ENCODE data around the gene KLHL12.

The KLHL12 gene

DNA sequence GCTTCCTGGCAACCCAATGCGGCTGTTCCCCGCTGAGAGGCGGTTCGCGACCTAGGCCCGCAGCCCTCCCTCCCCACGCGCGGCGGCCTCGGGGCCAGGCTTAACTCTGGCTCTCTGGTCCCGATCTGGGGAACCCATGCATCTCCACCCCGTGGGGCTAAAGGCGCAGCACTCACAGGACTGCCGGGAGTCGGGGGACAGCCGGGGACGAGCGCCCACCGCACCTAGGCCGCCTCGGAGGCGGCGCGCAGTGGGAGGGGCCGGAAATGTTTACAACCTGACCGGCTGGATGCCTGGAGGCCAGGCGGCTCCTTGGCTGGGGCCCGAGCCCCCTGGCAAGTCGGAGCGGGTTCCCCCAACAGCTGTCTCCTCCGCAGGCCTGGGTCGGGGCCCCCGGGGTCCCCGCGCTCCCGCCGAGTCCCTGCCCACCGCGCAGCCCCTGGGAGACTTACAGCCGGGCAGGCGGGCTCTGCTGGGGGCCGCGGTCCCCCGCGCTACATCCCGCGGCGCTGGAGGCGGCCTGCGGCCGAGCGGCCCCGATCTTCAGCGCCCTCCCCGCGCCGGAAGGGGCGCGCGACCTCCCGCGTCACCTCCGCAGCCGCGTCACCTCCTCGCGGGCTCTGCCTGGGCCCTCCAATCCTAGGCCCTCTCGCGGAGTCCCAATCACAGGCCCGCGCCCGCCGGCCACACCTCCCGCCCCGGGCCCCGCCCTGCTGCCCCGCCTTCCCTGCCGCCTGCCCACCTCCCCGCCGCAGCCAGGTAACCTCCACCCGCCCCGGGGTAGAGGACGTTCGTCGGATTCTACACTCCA, 30.9 kb upstream of the KLHL12 start, which contains the start of gene ADIPOR1:
Gene ADIPOR1, minus strand, starts transcription at position 580 of the 811 bp plus-strand sequence. CDS start 7,242 bp downstream, outside the sequence.
- TF ChIP-seq, protein P1, sequence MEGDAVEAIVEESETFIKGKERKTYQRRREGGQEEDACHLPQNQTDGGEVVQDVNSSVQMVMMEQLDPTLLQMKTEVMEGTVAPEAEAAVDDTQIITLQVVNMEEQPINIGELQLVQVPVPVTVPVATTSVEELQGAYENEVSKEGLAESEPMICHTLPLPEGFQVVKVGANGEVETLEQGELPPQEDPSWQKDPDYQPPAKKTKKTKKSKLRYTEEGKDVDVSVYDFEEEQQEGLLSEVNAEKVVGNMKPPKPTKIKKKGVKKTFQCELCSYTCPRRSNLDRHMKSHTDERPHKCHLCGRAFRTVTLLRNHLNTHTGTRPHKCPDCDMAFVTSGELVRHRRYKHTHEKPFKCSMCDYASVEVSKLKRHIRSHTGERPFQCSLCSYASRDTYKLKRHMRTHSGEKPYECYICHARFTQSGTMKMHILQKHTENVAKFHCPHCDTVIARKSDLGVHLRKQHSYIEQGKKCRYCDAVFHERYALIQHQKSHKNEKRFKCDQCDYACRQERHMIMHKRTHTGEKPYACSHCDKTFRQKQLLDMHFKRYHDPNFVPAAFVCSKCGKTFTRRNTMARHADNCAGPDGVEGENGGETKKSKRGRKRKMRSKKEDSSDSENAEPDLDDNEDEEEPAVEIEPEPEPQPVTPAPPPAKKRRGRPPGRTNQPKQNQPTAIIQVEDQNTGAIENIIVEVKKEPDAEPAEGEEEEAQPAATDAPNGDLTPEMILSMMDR (conservative IDR thresholded peaks at IDR 0.05) = no peak; the same call in 1 of the 2 replicates
- peak; percentile 83 for TF ChIP-seq ZFX (IDR thresholded peaks at IDR 0.05)
- peak within 1 kb of the TSS; percentile 92 for H3K27ac ChIP-seq

DNA sequence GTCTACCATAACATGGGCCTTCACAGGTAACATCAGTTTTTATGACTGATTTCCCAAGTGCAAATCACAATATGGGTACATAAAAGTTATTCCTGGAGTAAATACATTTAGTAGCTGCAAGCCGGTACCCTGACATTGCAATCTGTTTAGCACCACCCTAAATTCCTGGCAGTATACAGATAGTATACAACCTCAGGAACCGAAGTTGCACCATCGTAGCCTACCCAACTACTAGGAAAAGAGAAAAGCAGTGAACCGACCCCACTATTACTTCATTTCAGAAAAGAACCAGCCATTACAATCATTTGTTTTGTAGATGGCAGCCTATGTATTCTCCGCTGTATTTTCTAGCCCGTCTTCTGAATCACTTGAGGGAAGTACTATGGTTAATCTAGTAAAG, 29.9 kb upstream of the KLHL12 start:
- TF ChIP-seq ZFX (IDR thresholded peaks at IDR 0.05) = no peak
- TF ChIP-seq, protein P1 (conservative IDR thresholded peaks at IDR 0.05) = no peak
- H3K27ac ChIP-seq = no peak overlapping the region

DNA sequence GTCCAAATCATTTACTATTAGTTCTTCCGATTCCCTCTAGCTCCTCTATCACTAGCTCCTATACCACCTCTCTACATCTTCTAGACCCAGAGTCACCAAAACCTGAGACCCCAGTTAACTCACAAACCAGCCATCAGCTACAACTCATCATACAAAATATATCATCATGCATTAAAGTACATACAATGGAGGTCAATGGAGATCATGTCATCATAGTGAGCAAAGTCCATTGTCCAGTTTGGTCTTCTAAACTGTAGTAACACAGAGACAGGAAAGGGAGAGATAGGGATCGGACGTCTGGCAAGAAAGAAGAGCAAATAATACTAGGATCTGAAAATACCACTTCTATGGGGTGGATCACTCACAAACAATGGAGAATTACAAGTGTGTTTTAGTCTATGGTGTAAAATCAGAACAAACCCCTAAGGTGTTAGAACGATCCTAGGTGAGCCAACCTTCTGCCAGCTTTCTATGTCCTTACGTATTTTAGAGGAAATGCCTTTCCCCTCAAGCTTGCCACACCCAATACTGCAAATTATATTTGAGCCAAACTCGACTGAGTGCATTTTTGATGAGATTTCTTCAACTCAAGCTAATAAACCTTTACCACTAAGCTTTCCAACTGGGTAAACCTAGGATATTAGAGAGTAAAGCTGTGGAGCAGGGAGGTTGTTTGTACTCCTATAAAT, 27.2 kb upstream of the KLHL12 start:
- TF ChIP-seq ZFX (IDR thresholded peaks at IDR 0.05) = no peak
- TF ChIP-seq, protein P1 (conservative IDR thresholded peaks at IDR 0.05) = no peak

DNA sequence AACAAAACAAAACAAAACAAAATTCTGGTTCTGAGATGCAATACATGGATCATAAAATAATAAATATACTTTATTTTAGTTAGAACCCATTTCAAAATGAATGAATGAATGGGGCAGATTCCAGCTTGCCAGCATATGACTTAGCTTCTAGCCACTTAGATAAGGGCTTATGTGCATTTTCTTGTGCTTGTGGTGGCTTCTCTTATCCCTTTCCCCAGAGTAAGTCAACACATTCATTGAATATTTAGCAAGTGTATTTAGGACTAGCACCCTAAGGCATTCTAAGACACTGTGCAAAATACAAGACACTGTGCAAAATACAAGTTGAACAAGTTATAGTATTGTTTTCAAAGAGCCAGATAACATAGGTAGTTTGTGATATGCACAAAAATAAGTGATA, 26.4 kb upstream of the KLHL12 start:
- no peak for TF ChIP-seq ZFX (IDR thresholded peaks at IDR 0.05)
- TF ChIP-seq, protein P1 (conservative IDR thresholded peaks at IDR 0.05) = no peak
- no peak overlapping the region for H3K27ac ChIP-seq

More for the DNA sequence above, 27.2 kb upstream of the KLHL12 start:
- H3K27ac ChIP-seq = no peak overlapping the region

DNA sequence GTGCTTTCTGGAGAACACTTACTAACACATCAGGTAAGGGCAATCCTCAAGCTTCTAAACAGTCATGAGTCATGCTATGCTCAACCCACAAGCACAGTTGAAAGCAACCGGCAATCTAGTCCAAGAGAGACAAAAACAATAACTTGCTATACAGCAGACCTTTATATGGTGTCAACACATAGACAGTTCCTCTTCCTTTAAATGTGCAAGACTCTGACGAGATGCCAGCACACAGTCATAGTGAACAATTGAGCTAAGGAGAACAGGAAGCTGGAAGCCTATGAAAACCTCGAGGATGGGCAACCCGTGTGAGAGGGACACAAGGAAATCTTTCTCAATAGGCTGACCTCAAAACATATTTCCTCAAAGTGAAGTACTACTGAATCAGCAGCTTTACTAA, 25.8 kb upstream of the KLHL12 start:
- TF ChIP-seq ZFX (IDR thresholded peaks at IDR 0.05) = no peak
- TF ChIP-seq, protein P1 (conservative IDR thresholded peaks at IDR 0.05) = no peak
- no peak overlapping the region for H3K27ac ChIP-seq

DNA sequence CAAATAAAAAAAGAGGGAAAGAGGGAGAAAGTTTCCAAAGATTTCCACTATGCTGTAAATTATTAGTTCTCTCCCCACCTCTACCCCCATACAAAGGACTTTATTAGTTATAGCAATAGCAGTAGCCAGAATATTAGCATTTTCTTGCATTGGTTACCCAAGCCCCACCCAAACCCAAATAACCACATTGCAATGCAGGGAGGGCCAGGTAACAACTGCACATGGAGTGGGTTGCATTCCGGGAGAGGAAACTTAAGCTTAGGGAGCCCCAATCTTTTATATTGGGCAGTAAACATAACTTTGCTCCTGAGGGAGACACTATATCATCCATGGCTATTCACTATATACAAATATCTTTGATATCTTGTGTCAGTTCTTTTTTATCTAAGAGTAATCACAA, 25.1 kb upstream of the KLHL12 start:
- H3K27ac ChIP-seq = no peak overlapping the region
- TF ChIP-seq, protein P1 (conservative IDR thresholded peaks at IDR 0.05) = no peak
- TF ChIP-seq ZFX (IDR thresholded peaks at IDR 0.05) = no peak

DNA sequence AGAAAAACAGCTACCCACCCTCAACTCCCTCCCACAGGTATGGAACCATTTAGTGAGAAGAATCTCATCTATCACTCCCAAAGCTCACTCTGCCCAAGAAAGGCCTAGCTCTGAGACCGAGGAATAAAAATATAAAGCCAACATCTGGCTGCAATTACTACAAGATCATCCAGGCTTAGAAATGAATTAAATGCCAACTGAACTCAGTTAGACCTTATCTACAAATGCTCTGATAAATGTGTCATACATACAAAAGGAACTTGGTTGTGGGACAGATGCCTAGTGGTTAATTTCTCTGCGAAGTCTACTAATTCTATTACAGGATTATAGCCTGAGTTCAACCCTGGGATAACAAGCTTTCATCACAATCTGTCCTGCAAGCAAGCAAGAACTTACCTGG, 24.4 kb upstream of the KLHL12 start:
- no peak for TF ChIP-seq ZFX (IDR thresholded peaks at IDR 0.05)
- TF ChIP-seq, protein P1 (conservative IDR thresholded peaks at IDR 0.05) = no peak

More for the DNA sequence above, 24.4 kb upstream of the KLHL12 start:
- no peak overlapping the region for H3K27ac ChIP-seq
